DMS79 (cell line): ENCODE measurements around the gene ZMYND8.
"Not testable (repeated sequence)": the region's sequence is repeated elsewhere in the genome, so short reads cannot be mapped to it uniquely, and the experiment has no call there.

ENCODE experiments used
- DNase-seq: peaks from one replicate; lab custom pipeline; 2025; lab: John Stamatoyannopoulos, UW

Gene ZMYND8

GRCh38 chr20:47310729-47311128 is 45.8 kb downstream of the ZMYND8 start:
- no peak for DNase-seq

GRCh38 chr20:47309806-47310426 is 46.6 kb downstream of the ZMYND8 start:
- DNase-seq = no peak

- no peak for DNase-seq
Observed at GRCh38 chr20:47309394-47309793, 47.1 kb downstream of the ZMYND8 start.

DNA sequence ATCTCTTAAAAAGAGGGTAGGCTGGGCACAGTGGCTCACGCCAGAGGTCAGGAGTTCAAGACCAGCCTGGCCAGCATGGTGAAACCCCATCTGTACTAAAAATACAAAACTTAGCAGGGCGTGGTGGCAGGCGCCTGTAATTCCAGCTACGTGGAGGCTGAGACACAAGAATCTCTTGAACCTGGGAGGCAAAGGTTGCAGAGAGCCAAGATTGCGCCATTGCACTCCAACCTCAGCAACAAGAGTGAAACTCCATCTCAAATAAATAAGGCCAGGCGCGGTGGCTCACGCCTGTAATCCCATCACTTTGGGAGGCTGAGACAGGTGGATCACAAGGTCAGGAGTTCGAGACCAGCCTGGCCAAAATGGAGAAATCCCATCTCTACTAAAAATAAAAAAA is 48.9 kb downstream of the ZMYND8 start:
- DNase-seq = not testable (repeated sequence)

DNA sequence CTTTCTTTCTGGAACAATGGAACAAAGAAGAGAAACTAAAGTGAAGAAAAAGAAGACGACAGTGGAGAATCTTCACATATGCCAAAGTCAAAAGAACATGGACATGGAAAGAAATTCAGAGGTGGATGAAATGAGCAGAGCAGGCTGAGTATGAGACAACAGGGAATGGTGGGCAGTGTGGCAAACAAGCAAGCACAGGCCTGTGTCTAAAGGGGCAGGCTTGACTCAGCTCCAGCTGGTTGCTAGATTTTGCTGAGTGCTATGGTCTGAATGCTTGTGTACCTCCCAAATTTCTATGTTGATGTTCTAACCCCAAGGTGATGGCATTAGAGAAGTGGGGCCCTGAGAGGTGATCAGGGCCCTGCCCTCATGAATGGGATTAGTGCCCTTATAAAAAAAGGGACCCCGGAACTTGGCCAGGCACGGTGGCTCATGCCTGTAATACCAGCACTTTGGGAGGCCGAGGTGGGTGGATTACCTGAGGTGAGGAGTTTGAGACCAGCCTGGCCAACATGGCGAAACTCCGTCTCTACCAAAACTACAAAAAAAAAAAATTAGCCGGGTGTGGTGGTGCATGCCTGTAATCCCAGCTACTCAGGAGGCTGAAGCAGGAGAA is 49.6 kb downstream of the ZMYND8 start:
- DNase-seq = no peak

DNA sequence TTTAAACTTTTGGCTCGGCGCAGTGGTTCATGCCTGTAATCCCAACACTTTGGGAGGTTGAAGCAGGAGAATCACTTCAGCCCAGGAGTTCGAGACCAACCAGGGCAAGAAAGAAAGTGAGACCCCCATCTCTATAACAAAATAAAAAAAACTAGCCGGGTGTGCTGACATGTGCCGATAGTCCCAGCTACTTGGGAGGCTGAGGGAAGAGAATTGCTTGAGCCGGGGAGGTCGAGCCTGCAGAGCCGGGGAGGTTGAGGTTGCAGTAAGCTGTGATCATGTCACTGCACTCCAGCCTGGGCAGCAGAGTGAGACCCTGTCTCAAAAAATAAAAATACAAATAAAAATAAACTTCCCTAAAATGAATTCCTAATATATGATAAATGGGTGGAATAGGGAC is 50.4 kb downstream of the ZMYND8 start:
- DNase-seq = no peak

GRCh38 chr20:47305667-47306066 is 50.8 kb downstream of the ZMYND8 start:
- DNase-seq = no peak

DNA sequence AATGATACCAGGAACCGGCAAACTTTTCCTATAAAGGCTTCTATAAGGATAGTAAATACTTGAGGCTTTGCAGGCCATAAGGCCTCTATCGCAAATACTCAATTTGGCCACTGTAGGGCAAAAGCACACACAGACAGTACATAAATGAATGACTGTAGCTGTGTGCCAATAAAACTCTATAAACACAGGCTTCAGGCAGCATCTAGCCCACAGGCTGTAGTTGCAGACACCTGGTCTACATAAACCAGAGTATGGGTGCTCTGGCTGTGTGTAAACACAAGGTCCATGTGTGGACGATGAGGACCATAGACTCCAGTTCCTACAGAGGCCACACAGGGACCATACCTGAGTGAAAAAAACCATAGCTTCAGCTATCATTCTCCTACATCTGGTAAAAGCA is 52.2 kb downstream of the ZMYND8 start:
- DNase-seq = no peak

- DNase-seq = no peak
Observed at GRCh38 chr20:47303736-47304135, 52.8 kb downstream of the ZMYND8 start.

- no peak for DNase-seq
Observed at GRCh38 chr20:47300071-47300470, 56.4 kb downstream of the ZMYND8 start.

- no peak for DNase-seq
Observed at GRCh38 chr20:47298624-47299023, 57.9 kb downstream of the ZMYND8 start.

DNA sequence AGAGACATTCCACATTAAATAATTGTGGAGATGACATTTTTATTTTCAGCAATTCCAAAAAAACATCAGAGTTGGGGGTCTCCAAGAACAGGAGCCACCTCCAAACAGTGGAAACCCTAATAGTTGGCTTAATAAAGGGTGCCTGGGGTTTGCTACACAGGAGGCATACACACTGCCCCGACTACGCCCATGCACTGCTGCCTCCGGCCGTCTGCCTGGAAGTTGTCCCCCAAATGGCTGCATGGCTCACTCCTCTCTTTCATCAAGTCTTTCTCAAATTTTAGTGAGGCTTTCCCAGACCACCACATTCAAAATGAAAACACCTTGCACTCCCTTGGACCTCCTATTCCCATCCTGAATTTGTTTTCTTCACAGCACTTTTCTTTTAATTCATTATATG is 58.8 kb downstream of the ZMYND8 start:
- no peak for DNase-seq

- DNase-seq = no peak
Observed at GRCh38 chr20:47296950-47297349, 59.5 kb downstream of the ZMYND8 start.

DNA sequence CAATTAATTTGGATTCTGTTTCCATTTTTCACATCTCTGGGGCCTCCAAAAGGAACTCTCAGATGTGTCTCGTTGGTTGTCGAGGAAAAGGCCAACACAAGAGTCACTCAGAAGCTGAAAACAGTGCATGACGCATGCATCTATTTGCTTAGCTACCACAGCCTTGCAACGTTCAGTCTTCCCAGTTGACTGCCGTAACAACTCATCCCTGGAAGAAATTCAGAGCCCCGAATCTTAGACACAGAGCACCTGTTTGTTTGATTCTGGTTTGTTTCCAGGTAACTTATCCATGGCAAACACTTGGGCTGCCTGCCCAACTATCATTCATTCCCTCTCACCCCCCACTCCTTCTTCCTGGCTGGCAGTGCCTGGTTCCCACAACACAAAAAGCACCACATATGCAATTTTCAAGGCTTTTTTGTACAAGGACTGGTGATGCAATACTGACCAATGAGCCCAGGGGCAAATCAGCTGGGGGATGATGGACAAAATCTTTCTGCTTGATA is 60.5 kb downstream of the ZMYND8 start:
- no peak for DNase-seq

GRCh38 chr20:47295129-47295813 is 61.2 kb downstream of the ZMYND8 start:
- DNase-seq = no peak

GRCh38 chr20:47293631-47294030 is 62.9 kb downstream of the ZMYND8 start:
- no peak for DNase-seq

DNA sequence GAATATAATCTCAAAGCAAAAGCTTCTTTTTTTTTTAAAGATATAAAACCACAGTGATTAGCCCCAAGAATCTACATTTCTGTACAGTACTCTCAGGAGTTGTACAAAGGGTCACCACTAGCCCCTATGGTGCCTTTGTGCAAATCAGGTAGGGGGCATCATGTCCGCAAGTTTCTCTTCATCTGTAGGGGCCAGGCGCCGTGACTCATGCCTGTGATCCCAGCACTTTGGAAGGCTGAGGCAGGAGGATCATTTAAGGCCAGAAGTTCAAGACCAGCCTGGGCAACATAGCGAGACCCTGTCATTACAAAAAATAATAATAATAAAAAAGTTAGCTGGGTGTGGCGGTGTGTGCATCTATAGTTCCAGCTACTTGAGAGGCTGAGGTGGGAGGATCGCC is 63.9 kb downstream of the ZMYND8 start:
- no peak for DNase-seq

- DNase-seq = no peak
Observed at GRCh38 chr20:47290666-47291430, 65.7 kb downstream of the ZMYND8 start.

GRCh38 chr20:47290008-47290407 is 66.5 kb downstream of the ZMYND8 start:
- no peak for DNase-seq

- no peak for DNase-seq
Observed at GRCh38 chr20:47289096-47289495, 67.4 kb downstream of the ZMYND8 start.

- not testable (repeated sequence) for DNase-seq
Observed at GRCh38 chr20:47288530-47288929, 68.0 kb downstream of the ZMYND8 start.

- DNase-seq = no peak
Observed at GRCh38 chr20:47287609-47288144, 68.8 kb downstream of the ZMYND8 start.
